Measurements from ENCODE around the gene WIPF1. TPM values are rescaled to one million over a fixed set of nuclear protein-coding genes. Genes with fewer than 3 reads are reported as not detected.

The WIPF1 gene
- polyA plus RNA-seq, 1 donor (not counting 4 experiments of a cell fraction or from before 2014, with no cell fraction given) = 0.16 TPM

DNA sequence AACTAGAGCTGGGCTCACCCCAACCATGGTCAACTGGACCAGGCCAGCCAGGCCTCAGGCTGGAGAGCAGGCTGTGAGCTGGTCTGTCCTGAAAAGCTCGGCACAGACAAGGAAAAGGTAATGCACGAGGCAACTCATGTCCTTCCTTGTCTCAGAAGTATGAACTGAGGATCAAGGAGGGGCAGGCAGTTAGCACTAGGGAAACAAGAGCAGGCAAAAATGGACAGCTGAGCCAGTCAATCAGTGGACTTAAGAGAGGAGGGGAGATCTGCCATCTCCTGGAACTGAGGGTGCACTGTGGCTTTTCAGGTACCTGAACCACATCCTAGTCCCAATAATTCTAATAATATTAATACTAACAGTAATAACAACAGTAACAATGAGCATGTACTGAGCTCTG lies 20.6 kb upstream of the WIPF1 start:
- no peaks in the 10 kb centered on the region for H3K9me3 ChIP-seq (ENCODE audit: control insufficient read depth, low read depth, low read length)
- no peaks in the 10 kb centered on the region for H3K79me2 ChIP-seq (ENCODE audit: control insufficient read depth, insufficient read depth, low read length)
- H3K9ac ChIP-seq (ENCODE audit: control insufficient read depth, extremely low read depth, insufficient read depth, low read length) = no peak overlapping the region
- H3K27ac ChIP-seq (ENCODE audit: control insufficient read depth, insufficient read depth, low read length) = no peak overlapping the region
- no peaks in the 10 kb centered on the region for H4K20me1 ChIP-seq (ENCODE audit: control insufficient read depth, extremely low read depth, insufficient read depth, low read length)
- no peak overlapping the region for H2AFZ ChIP-seq (ENCODE audit: control insufficient read depth, low read length)
- dilution Hi-C loops (cut with MboI; ENCODE audit: extremely low pct_ligation_motif_present, low sequenced_read_pairs) = no loop called here
- H3K9me1 ChIP-seq (ENCODE audit: control insufficient read depth, extremely low read depth, insufficient read depth, low read length) = no peaks in the 10 kb centered on the region
- H3K27me3 ChIP-seq (ENCODE audit: control insufficient read depth, extremely low read depth, insufficient read depth, low read length) = peaks cover 3% of the 10 kb centered on the region
- no peaks in the 10 kb centered on the region for H3K36me3 ChIP-seq (ENCODE audit: control insufficient read depth in 2 of 2, extremely low read depth in 1 of 2, insufficient read depth in 2 of 2, low read length in 2 of 2)
- no peak overlapping the region for H3K4me2 ChIP-seq (ENCODE audit: control insufficient read depth, extremely low read depth, insufficient read depth, low read depth, low read length)
- FAIRE-seq (no peak), DNase-seq (ENCODE audit: low read depth, low spot score) (no peak)
- H3K4me1 ChIP-seq (ENCODE audit: control insufficient read depth, extremely low read depth, insufficient read depth, low read length) = peaks cover 8% of the 10 kb centered on the region
- H3K4me3 ChIP-seq (ENCODE audit: control insufficient read depth in 2 of 3, extremely low read depth in 1 of 3, insufficient read depth in 2 of 3, low read depth in 1 of 3, low read length in 3 of 3) = no peak overlapping the region
- no peak for TF ChIP-seq EZH2 (IDR thresholded peaks at IDR 0.05; ENCODE audit: low read length)
- TF ChIP-seq, protein P1, sequence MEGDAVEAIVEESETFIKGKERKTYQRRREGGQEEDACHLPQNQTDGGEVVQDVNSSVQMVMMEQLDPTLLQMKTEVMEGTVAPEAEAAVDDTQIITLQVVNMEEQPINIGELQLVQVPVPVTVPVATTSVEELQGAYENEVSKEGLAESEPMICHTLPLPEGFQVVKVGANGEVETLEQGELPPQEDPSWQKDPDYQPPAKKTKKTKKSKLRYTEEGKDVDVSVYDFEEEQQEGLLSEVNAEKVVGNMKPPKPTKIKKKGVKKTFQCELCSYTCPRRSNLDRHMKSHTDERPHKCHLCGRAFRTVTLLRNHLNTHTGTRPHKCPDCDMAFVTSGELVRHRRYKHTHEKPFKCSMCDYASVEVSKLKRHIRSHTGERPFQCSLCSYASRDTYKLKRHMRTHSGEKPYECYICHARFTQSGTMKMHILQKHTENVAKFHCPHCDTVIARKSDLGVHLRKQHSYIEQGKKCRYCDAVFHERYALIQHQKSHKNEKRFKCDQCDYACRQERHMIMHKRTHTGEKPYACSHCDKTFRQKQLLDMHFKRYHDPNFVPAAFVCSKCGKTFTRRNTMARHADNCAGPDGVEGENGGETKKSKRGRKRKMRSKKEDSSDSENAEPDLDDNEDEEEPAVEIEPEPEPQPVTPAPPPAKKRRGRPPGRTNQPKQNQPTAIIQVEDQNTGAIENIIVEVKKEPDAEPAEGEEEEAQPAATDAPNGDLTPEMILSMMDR (optimal IDR thresholded peaks at IDR 0.05 in 1 of 3, IDR thresholded peaks at IDR 0.05 in 1 of 3, conservative IDR thresholded peaks at IDR 0.05 in 1 of 3; ENCODE audit: extremely low read depth in 1 of 3, insufficient read depth in 2 of 3, low read length in 3 of 3) = no peak

DNA sequence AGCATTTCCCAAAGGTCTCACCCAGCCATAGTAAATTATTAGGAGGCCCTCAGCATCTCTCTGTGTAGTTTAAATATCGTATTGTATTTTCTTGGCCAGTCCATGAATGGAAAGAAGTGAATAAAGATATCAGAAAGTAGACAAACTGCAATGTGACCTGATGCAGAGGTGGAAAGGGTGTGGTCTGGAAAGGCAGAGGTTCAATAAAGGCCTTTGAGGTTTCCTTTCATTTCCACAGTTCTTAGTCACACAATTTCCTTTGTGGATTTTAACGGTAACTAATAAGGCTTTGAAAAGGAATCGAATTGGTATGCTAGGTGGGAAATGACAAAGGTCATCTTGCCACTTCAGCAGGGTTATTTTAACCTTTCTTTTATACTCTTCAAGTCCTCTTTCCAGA lies 20.1 kb upstream of the WIPF1 start:
- no peak overlapping the region for H3K9ac ChIP-seq (ENCODE audit: control insufficient read depth, extremely low read depth, insufficient read depth, low read length)
- H3K27ac ChIP-seq (ENCODE audit: control insufficient read depth, insufficient read depth, low read length) = no peak overlapping the region

More for the DNA sequence above, 20.1 kb upstream of the WIPF1 start:
- no peak for TF ChIP-seq EZH2 (IDR thresholded peaks at IDR 0.05; ENCODE audit: low read length)
- TF ChIP-seq, protein P1 (optimal IDR thresholded peaks at IDR 0.05 in 1 of 3, IDR thresholded peaks at IDR 0.05 in 1 of 3, conservative IDR thresholded peaks at IDR 0.05 in 1 of 3; ENCODE audit: extremely low read depth in 1 of 3, insufficient read depth in 2 of 3, low read length in 3 of 3) = no peak
- Histone ChIP-seq H3K4me1 (ENCODE audit: control insufficient read depth, extremely low read depth, insufficient read depth, low read length) (peaks cover 8% of the 10 kb centered on the region), H3K9me3 (ENCODE audit: control insufficient read depth, low read depth, low read length) (no peaks in the 10 kb centered on the region), H3K4me3 (ENCODE audit: control insufficient read depth in 2 of 3, extremely low read depth in 1 of 3, insufficient read depth in 2 of 3, low read depth in 1 of 3, low read length in 3 of 3) (no peak overlapping the region), H4K20me1 (ENCODE audit: control insufficient read depth, extremely low read depth, insufficient read depth, low read length) (no peaks in the 10 kb centered on the region), H2AFZ (ENCODE audit: control insufficient read depth, low read length) (no peak overlapping the region), H3K79me2 (ENCODE audit: control insufficient read depth, insufficient read depth, low read length) (no peaks in the 10 kb centered on the region), H3K4me2 (ENCODE audit: control insufficient read depth, extremely low read depth, insufficient read depth, low read depth, low read length) (no peak overlapping the region), H3K27me3 (ENCODE audit: control insufficient read depth, extremely low read depth, insufficient read depth, low read length) (peaks cover 3% of the 10 kb centered on the region), H3K9me1 (ENCODE audit: control insufficient read depth, extremely low read depth, insufficient read depth, low read length) (no peaks in the 10 kb centered on the region), H3K36me3 (ENCODE audit: control insufficient read depth in 2 of 2, extremely low read depth in 1 of 2, insufficient read depth in 2 of 2, low read length in 2 of 2) (no peaks in the 10 kb centered on the region)
- DNase-seq (ENCODE audit: low read depth, low spot score) (no peak), FAIRE-seq (no peak)
- dilution Hi-C loops (cut with MboI; ENCODE audit: extremely low pct_ligation_motif_present, low sequenced_read_pairs) = no loop called here

Measured in keratinocyte (primary cell).